ENCODE measurements around the gene TNNT2. TPM values are rescaled to one million over a fixed set of nuclear protein-coding genes. Genes with fewer than 3 reads are reported as not detected.

Gene TNNT2
- total RNA-seq, 4 donors from 2014 or later = 0.21 TPM; not detected in 3

DNA sequence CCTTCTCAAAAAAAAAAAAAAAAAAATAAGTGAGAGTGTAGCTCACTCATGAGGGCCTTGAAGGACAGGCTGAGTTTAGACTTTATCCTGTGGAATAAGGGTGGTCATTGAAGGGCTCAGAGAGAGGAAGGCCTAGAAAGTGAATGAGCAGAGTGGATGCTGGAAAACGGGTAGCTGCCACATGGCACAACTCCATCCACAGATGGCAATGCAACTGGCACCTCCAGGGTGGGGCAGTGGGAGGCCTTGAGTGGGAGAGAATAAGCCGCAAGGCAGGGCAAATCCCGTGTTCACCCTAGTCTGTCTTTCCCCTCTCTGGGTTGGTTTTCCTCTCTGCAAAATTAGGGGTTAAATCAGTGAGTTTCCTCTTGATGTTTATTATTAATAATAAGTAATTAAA is 41.0 kb upstream of the TNNT2 start:
- no peak for DNase-seq
- no peak for TF ChIP-seq POLR2A (IDR thresholded peaks at IDR 0.05)
- TF ChIP-seq, protein P1, sequence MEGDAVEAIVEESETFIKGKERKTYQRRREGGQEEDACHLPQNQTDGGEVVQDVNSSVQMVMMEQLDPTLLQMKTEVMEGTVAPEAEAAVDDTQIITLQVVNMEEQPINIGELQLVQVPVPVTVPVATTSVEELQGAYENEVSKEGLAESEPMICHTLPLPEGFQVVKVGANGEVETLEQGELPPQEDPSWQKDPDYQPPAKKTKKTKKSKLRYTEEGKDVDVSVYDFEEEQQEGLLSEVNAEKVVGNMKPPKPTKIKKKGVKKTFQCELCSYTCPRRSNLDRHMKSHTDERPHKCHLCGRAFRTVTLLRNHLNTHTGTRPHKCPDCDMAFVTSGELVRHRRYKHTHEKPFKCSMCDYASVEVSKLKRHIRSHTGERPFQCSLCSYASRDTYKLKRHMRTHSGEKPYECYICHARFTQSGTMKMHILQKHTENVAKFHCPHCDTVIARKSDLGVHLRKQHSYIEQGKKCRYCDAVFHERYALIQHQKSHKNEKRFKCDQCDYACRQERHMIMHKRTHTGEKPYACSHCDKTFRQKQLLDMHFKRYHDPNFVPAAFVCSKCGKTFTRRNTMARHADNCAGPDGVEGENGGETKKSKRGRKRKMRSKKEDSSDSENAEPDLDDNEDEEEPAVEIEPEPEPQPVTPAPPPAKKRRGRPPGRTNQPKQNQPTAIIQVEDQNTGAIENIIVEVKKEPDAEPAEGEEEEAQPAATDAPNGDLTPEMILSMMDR (IDR thresholded peaks at IDR 0.05) = no peak
- Histone ChIP-seq H3K27me3 (no peaks in the 10 kb centered on the region), H3K4me3 (no peak overlapping the region), H3K4me1 (no peaks in the 10 kb centered on the region), H3K9me3 (no peaks in the 10 kb centered on the region), H3K36me3 (no peaks in the 10 kb centered on the region), H3K27ac (no peak overlapping the region)
- intact Hi-C loops (cut with DNase I; ENCODE audit: low total_unique reads) = no loop called here

GRCh38 chr1:201414051-201414738 is 36.7 kb upstream of the TNNT2 start:
- intact Hi-C loops (cut with DNase I; ENCODE audit: low total_unique reads) = no loop called here
- no peak for TF ChIP-seq POLR2A (IDR thresholded peaks at IDR 0.05)
- TF ChIP-seq, protein P1 (IDR thresholded peaks at IDR 0.05) = no peak
- no peak for DNase-seq
- no peaks in the 10 kb centered on the region for H3K4me1 ChIP-seq
- H3K4me3 ChIP-seq = no peak overlapping the region
- no peaks in the 10 kb centered on the region for H3K27me3 ChIP-seq
- no peak overlapping the region for H3K27ac ChIP-seq
- H3K36me3 ChIP-seq = no peaks in the 10 kb centered on the region
- H3K9me3 ChIP-seq = no peaks in the 10 kb centered on the region

DNA sequence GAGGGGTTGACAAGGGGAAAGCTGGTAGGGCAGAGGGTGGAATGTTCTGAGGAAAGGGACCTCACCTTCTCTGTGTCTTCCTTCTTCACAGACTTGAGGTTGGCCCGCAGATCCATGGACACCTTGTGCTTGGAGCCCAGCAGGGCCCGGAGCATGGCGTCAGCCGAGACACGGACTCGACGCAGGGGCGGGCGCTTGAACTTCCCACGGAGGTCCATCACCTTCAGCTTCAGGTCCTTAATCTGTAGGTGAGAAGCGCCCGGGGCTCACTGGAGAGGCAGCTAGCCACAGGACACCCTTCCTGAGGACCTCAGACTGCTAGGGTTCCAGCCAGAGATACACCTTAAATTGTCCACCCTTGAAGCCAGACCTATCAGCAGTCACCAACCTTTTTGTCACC is 33.8 kb upstream of the TNNT2 start:
- TF ChIP-seq, protein P1 (IDR thresholded peaks at IDR 0.05) = no peak
- TF ChIP-seq POLR2A (IDR thresholded peaks at IDR 0.05) = no peak
- Histone ChIP-seq H3K27me3 (no peaks in the 10 kb centered on the region), H3K27ac (no peak overlapping the region), H3K9me3 (no peaks in the 10 kb centered on the region), H3K36me3 (no peaks in the 10 kb centered on the region), H3K4me1 (no peaks in the 10 kb centered on the region), H3K4me3 (no peak overlapping the region)
- DNase-seq = no peak
- intact Hi-C loops (cut with DNase I; ENCODE audit: low total_unique reads) = no loop called here

GRCh38 chr1:201409440-201409839 is 32.0 kb upstream of the TNNT2 start:
- H3K4me3 ChIP-seq = no peak overlapping the region
- intact Hi-C loops (cut with DNase I; ENCODE audit: low total_unique reads) = no loop called here
- H3K27ac ChIP-seq = no peak overlapping the region
- TF ChIP-seq, protein P1 (IDR thresholded peaks at IDR 0.05) = no peak
- H3K36me3 ChIP-seq = no peaks in the 10 kb centered on the region
- no peaks in the 10 kb centered on the region for H3K27me3 ChIP-seq
- no peaks in the 10 kb centered on the region for H3K4me1 ChIP-seq
- no peak for DNase-seq
- H3K9me3 ChIP-seq = no peaks in the 10 kb centered on the region

DNA sequence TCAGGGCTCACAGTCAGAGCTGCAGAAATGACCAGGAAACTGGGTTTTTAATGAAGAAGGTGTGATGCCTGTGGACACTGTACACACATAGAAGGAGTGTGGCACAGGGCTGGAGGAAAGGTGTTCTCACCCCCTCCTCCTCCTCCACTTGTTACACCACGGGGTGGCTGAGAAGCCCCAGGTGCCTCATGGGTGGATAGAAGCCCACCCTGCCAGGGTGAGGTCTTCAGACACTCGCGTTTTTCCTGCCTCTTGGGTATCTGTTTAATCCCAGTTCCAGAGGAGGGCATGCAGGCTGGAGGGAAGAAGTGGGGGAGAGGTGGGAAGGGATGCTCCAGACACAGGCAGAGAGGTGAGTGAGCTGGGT is 31.3 kb upstream of the TNNT2 start:
- Histone ChIP-seq H3K4me1 (no peaks in the 10 kb centered on the region), H3K36me3 (no peaks in the 10 kb centered on the region), H3K27ac (no peak overlapping the region), H3K9me3 (no peaks in the 10 kb centered on the region), H3K27me3 (no peaks in the 10 kb centered on the region), H3K4me3 (no peak overlapping the region)
- intact Hi-C loops (cut with DNase I; ENCODE audit: low total_unique reads) = no loop called here
- no peak for DNase-seq
- TF ChIP-seq POLR2A (IDR thresholded peaks at IDR 0.05) = no peak
- TF ChIP-seq, protein P1 (IDR thresholded peaks at IDR 0.05) = no peak
